CD4-positive, alpha-beta memory T cell (primary cell): ENCODE data around the gene CACNA1C. TPM values are rescaled to one million over a fixed set of nuclear protein-coding genes. Genes with fewer than 3 reads are reported as not detected.

ENCODE experiments used
- CTCF ChIA-PET: fragments of 350-600 bp; sonication (Branson Sonifier 250); formaldehyde crosslinking; loops from one replicate; lab custom pipeline; 2021; ENCODE audit warnings: inconsistent platforms; ENCODE audit not compliant: partially characterized antibody; lab: Charles Lee
- POLR2A ChIA-PET: fragments of 350-600 bp; sonication (Branson Sonifier 250); formaldehyde crosslinking; loops from one replicate; lab custom pipeline; 2021; ENCODE audit not compliant: partially characterized antibody; lab: Charles Lee
- DNase-seq, 5 donors: peaks; one replicate each; pipeline versions ENCODE4 v3.0.0 to v3.0.0-alpha.2; 2020 to 2022; ENCODE audit warnings: mixed read lengths in 1 of 5
- H3K27ac ChIP-seq: one replicate; pipeline ENCODE4 v1.7.0; 2013; ENCODE audit warnings: low read depth, low read length
- H3K27me3 ChIP-seq: 2 replicates; pipeline ENCODE4 v1.7.0; 2013; ENCODE audit warnings: mild to moderate bottlenecking, low read length, moderate library complexity; ENCODE audit not compliant: insufficient read depth
- H3K36me3 ChIP-seq: 2 replicates; pipeline ENCODE4 v1.7.0; 2013; ENCODE audit warnings: mild to moderate bottlenecking, low read length, moderate library complexity; ENCODE audit not compliant: insufficient read depth
- H3K4me1 ChIP-seq: 2 replicates; pipeline ENCODE4 v1.7.0; 2013; ENCODE audit warnings: mild to moderate bottlenecking, low read length, moderate library complexity; ENCODE audit not compliant: insufficient read depth
- H3K4me3 ChIP-seq, 2 donors: one replicate each; pipeline ENCODE4 v1.7.0; 2013; ENCODE audit warnings: low read length in 2 of 2, mild to moderate bottlenecking in 1 of 2
- H3K9me3 ChIP-seq, 2 donors: one replicate each; pipeline ENCODE4 v1.7.0; 2013; ENCODE audit warnings: low read length in 2 of 2, control low read depth in 1 of 2; ENCODE audit not compliant: control insufficient read depth in 1 of 2
- H3K27ac Mint-ChIP-seq, 7 donors: one replicate each; pipeline ENCODE4 v1.8.0; 2020 to 2021; ENCODE audit warnings: mixed read lengths in 7 of 7, mild to moderate bottlenecking in 6 of 7, inconsistent platforms in 3 of 7, moderate library complexity in 3 of 7
- H3K27me3 Mint-ChIP-seq, 2 donors: one replicate each; pipeline ENCODE4 v1.8.0; 2020 to 2021; ENCODE audit warnings: mixed read lengths in 2 of 2
- H3K36me3 Mint-ChIP-seq, 2 donors: one replicate each; pipeline ENCODE4 v1.8.0; 2020 to 2021; ENCODE audit warnings: mixed read lengths in 2 of 2, inconsistent platforms in 1 of 2, mild to moderate bottlenecking in 1 of 2
- H3K4me1 Mint-ChIP-seq, 4 donors: one replicate each; pipeline ENCODE4 v1.8.0; 2020 to 2021; ENCODE audit warnings: mixed read lengths in 4 of 4, mild to moderate bottlenecking in 1 of 4
- H3K4me3 Mint-ChIP-seq, 8 donors: one replicate each; pipeline ENCODE4 v1.8.0; 2020 to 2021; ENCODE audit warnings: mixed read lengths in 8 of 8, mild to moderate bottlenecking in 7 of 8, moderate library complexity in 6 of 8, inconsistent platforms in 3 of 8
- H3K9me3 Mint-ChIP-seq, 8 donors: one replicate each; pipeline ENCODE4 v1.8.0; 2020 to 2021; ENCODE audit warnings: mixed read lengths in 8 of 8, mild to moderate bottlenecking in 5 of 8, inconsistent platforms in 3 of 8, moderate library complexity in 1 of 8
- intact Hi-C: fragments of 100-400 bp; cut with micrococcal nuclease; formaldehyde crosslinking; loops from one replicate; pipeline ENCODE4 v1.15.1; 2023
- polyA plus RNA-seq, 2 donors: library from polyadenylated mRNA; unstranded; fragments of 300-500 nt; fragmentation: Illumina TruSeq; gene quantifications; one replicate each; pipeline ENCODE4 v1.2.3, GENCODE V29; 2021
- total RNA-seq, 2 experiments: library from RNA; stranded (reverse); gene quantifications; one replicate each; pipeline ENCODE4 v1.2.3, GENCODE V29; 2021

The CACNA1C gene
- total and polyA plus RNA-seq, 4 experiments from 2014 or later = 0.05 to 0.21 (median 0.07) TPM

- Mint-ChIP-seq H3K4me3 (no peak overlapping the region), H3K36me3 (no peaks in the 10 kb centered on the region), H3K27ac (no peak overlapping the region), H3K9me3 (no peaks in the 10 kb centered on the region), H3K27me3 (peaks cover 7 to 19% of the 10 kb centered on the region in 2 donors), H3K4me1 (no peaks in the 10 kb centered on the region)
- Histone ChIP-seq H3K27me3 (no peaks in the 10 kb centered on the region), H3K36me3 (no peaks in the 10 kb centered on the region), H3K4me1 (no peaks in the 10 kb centered on the region), H3K9me3 (no peaks in the 10 kb centered on the region), H3K27ac (no peak overlapping the region), H3K4me3 (no peak overlapping the region)
- ChIA-PET POLR2A (no interaction called here), CTCF (interaction anchor here (2.0 kb wide), 1 partner anchor 10 kb away, joined by 4 read pairs; no protein-coding TSS in a partner anchor)
- intact Hi-C loops = no loop called here
- DNase-seq = no peak
Measured at GRCh38 chr12:2553388-2554126, 500.8 kb downstream of the CACNA1C start.

DNA sequence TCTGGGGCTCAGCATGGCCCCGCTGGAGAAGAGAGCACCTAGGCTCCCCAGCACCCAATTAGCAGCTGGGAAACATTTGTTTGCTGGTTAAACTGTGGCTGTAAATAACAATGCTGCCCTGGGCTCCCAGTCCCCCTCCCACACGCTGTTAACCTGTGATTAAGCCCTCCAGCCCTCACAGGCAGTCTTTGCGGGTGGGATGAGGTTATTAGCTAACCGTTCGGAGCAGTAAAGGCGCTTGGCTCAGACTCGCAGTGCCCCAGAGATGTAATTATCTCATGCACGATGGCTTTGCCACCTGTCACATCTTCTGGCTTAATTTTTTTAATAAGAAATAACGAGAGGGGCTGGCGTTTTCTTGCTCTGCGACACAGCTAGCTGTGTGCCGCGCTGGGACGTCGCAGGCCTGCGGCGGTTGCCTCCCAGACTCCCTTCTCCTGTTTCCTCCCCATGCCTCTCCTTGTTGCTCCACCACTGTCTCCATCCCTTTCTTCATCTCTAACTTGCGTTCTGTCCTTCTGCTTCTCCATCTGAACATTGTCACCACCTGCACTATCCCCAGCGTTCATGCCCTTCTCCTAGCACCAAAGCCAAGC, 502.8 kb downstream of the CACNA1C start:
- intact Hi-C loops = no loop called here
- Mint-ChIP-seq H3K27me3 (peaks cover 3 to 11% of the 10 kb centered on the region in 2 donors), H3K4me3 (no peak overlapping the region), H3K27ac (no peak overlapping the region), H3K9me3 (no peaks in the 10 kb centered on the region), H3K4me1 (no peaks in the 10 kb centered on the region), H3K36me3 (no peaks in the 10 kb centered on the region)
- H3K4me3 ChIP-seq = no peak overlapping the region
- no peak overlapping the region for H3K27ac ChIP-seq
- no peaks in the 10 kb centered on the region for H3K9me3 ChIP-seq
- no peaks in the 10 kb centered on the region for H3K4me1 ChIP-seq
- H3K27me3 ChIP-seq = no peaks in the 10 kb centered on the region
- DNase-seq = no peak
- H3K36me3 ChIP-seq = no peaks in the 10 kb centered on the region
- POLR2A ChIA-PET = no interaction called here
- CTCF ChIA-PET = no interaction called here

DNA sequence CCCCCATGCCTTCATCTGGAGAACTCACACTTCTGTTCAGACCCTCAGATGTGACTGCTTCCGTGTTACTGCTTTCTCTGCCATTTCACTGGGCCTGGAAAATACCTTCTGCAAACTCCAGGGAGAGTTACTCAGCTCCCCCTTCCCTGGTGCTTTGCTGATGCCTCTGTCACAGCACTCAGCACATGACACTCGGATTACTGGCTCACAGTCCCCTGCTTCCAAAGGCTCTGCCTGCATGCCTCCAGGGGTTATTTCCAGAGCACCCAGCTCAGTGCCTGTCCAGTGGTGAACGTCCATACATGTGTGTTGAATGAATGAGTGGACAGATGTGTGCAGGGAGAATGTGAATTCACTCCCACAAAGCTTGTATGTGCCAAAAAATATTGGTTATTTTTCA, 504.8 kb downstream of the CACNA1C start:
- Histone ChIP-seq H3K36me3 (no peaks in the 10 kb centered on the region), H3K4me1 (no peaks in the 10 kb centered on the region), H3K9me3 (no peaks in the 10 kb centered on the region), H3K4me3 (no peak overlapping the region), H3K27me3 (no peaks in the 10 kb centered on the region), H3K27ac (no peak overlapping the region)
- ChIA-PET POLR2A (no interaction called here), CTCF (no interaction called here)
- intact Hi-C loops = no loop called here
- Mint-ChIP-seq H3K27ac (no peak overlapping the region), H3K4me1 (no peaks in the 10 kb centered on the region), H3K4me3 (no peak overlapping the region), H3K36me3 (no peaks in the 10 kb centered on the region), H3K9me3 (no peaks in the 10 kb centered on the region), H3K27me3 (peaks cover 5 to 11% of the 10 kb centered on the region in 2 donors)
- no peak for DNase-seq

DNA sequence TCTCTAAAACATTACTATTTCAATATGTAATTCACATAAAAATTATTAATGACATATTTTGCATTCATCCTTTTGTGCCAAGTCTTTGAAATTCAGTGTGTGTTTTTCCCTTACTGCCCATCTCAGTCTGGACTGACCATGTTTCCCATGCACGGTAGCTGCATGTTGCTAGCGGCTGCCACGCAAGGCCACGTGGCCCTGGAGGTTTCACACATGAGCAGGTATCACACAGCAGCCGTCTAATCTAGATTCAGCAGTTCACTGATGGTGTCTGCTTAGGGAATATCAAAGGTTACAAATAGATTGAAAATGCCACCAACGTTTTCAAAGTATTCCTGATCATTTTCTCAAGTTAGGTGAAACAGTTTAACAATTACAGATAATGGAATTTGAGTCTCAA, 507.1 kb downstream of the CACNA1C start:
- no peaks in the 10 kb centered on the region for H3K36me3 Mint-ChIP-seq
- H3K27ac ChIP-seq = no peak overlapping the region
- no peak overlapping the region for H3K4me3 ChIP-seq
- no peak for DNase-seq
- no peaks in the 10 kb centered on the region for H3K36me3 ChIP-seq
- H3K4me1 ChIP-seq = no peaks in the 10 kb centered on the region
- no peaks in the 10 kb centered on the region for H3K9me3 Mint-ChIP-seq
- no peaks in the 10 kb centered on the region for H3K9me3 ChIP-seq
- H3K4me1 Mint-ChIP-seq = no peaks in the 10 kb centered on the region
- POLR2A ChIA-PET = no interaction called here
- H3K27me3 Mint-ChIP-seq = peaks cover 7 to 11% of the 10 kb centered on the region in 2 donors
- H3K4me3 Mint-ChIP-seq = no peak overlapping the region
- intact Hi-C loops = no loop called here
- H3K27ac Mint-ChIP-seq = no peak overlapping the region
- CTCF ChIA-PET = no interaction called here
- H3K27me3 ChIP-seq = no peaks in the 10 kb centered on the region

- H3K27ac Mint-ChIP-seq = no peak overlapping the region
- ChIA-PET CTCF (no interaction called here), POLR2A (no interaction called here)
- no peaks in the 10 kb centered on the region for H3K27me3 ChIP-seq
- H3K4me1 Mint-ChIP-seq = no peaks in the 10 kb centered on the region
- H3K4me3 ChIP-seq = no peak overlapping the region
- no peak overlapping the region for H3K4me3 Mint-ChIP-seq
- intact Hi-C loops = no loop called here
- no peaks in the 10 kb centered on the region for H3K36me3 Mint-ChIP-seq
- DNase-seq = no peak
- no peaks in the 10 kb centered on the region for H3K9me3 ChIP-seq
- H3K9me3 Mint-ChIP-seq = no peaks in the 10 kb centered on the region
- no peaks in the 10 kb centered on the region for H3K4me1 ChIP-seq
- no peak overlapping the region for H3K27ac ChIP-seq
- H3K36me3 ChIP-seq = no peaks in the 10 kb centered on the region
- peaks cover 7 to 11% of the 10 kb centered on the region in 2 donors for H3K27me3 Mint-ChIP-seq
Measured at GRCh38 chr12:2560356-2560755, 507.6 kb downstream of the CACNA1C start.

GRCh38 chr12:2561367-2561766, 508.6 kb downstream of the CACNA1C start:
- Mint-ChIP-seq H3K9me3 (no peaks in the 10 kb centered on the region), H3K4me3 (no peak overlapping the region), H3K4me1 (no peaks in the 10 kb centered on the region), H3K27ac (no peak overlapping the region), H3K36me3 (no peaks in the 10 kb centered on the region), H3K27me3 (peaks cover 7 to 9% of the 10 kb centered on the region in 2 donors)
- Histone ChIP-seq H3K27me3 (no peaks in the 10 kb centered on the region), H3K27ac (no peak overlapping the region), H3K36me3 (no peaks in the 10 kb centered on the region), H3K4me1 (no peaks in the 10 kb centered on the region), H3K4me3 (no peak overlapping the region), H3K9me3 (no peaks in the 10 kb centered on the region)
- DNase-seq = no peak
- intact Hi-C loops = no loop called here
- POLR2A ChIA-PET = no interaction called here
- CTCF ChIA-PET = no interaction called here

GRCh38 chr12:2562400-2562799, 509.6 kb downstream of the CACNA1C start:
- POLR2A ChIA-PET = no interaction called here
- Mint-ChIP-seq H3K27ac (no peak overlapping the region), H3K27me3 (peaks cover 4 to 7% of the 10 kb centered on the region in 2 donors), H3K36me3 (no peaks in the 10 kb centered on the region), H3K4me1 (no peaks in the 10 kb centered on the region), H3K9me3 (no peaks in the 10 kb centered on the region), H3K4me3 (no peak overlapping the region)
- intact Hi-C loops = no loop called here
- Histone ChIP-seq H3K4me1 (no peaks in the 10 kb centered on the region), H3K27me3 (no peaks in the 10 kb centered on the region), H3K36me3 (no peaks in the 10 kb centered on the region), H3K4me3 (no peak overlapping the region), H3K27ac (no peak overlapping the region), H3K9me3 (no peaks in the 10 kb centered on the region)
- no peak for DNase-seq
- CTCF ChIA-PET = interaction anchor here (1.0 kb wide), 1 partner anchor 22 kb away, joined by 6 read pairs; no protein-coding TSS in a partner anchor
